ENCODE data around the gene NRXN3.

GRCh38 chr14:79734656-79735055, 1564.5 kb downstream of the NRXN3 start:
- TF ChIP-seq CTCF (IDR thresholded peaks at IDR 0.05; ENCODE audit: low read length) (no peak), EZH2 (IDR thresholded peaks at IDR 0.05; ENCODE audit: borderline replicate concordance, low read length) (no peak)

Data from OCI-LY1 (cell line).